ENCODE data around the gene CENPB.
"Not testable (repeated sequence)": the region's sequence is repeated elsewhere in the genome, so short reads cannot be mapped to it uniquely, and the experiment has no call there.

CENPB gene

DNA sequence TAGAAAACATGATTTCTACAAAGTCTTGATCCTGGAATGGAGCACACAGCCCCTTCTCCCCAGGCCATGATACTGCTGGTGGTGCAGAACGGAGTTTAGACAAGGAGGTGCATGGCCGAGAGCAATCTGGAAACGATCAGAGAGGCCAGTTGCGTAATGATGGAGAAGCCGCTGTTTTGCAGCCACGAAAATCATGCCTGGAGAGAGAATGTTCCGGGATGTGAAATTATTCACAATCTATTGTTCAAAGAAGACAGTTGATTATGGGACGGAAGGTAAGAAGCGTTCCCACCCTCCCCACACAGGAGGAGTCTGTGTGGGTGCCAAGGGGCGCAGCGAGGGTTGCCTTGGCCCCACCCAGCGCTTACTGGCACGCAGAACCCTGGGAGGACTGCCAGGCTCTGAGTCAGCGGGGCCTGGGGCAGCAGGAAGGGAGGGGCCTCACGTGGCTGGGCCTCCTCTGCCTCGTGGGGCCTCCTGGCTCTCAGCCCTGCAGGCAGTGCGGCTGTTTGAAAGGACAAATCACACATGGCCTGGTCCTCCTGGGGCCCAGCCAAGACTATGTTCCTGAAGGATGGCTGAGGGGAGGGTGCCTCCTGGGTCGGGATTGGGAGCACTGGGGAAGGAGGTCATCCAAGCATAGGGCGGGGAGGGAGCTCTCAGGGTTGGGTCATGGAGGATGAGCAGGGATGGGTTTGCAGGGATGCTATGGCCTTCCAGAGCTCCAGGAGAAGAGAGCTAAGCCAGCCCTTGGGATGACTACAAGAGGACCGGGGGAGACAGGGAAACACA, 25.1 kb upstream of the CENPB start:
- peak; percentile 97 for DNase-seq

DNA sequence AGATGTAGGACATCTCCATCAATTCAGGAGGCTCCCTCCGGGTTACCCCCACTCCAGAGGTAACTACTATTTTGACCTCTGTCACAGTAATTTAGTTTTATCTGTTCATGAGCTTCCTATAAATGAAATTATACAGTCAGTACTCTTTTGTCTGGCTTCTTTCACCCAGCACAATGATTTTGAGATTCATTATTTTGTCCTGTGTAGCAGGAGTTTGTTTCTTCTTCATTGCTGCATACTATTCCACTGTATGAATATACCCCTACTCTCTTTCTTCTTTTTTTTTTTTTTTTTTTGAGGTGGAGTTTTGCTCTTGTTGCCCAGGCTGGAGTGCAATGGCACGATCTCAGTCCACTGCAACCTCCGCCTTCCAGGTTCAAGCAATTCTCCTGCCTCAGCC, 22.0 kb upstream of the CENPB start:
- no peak for DNase-seq

DNA sequence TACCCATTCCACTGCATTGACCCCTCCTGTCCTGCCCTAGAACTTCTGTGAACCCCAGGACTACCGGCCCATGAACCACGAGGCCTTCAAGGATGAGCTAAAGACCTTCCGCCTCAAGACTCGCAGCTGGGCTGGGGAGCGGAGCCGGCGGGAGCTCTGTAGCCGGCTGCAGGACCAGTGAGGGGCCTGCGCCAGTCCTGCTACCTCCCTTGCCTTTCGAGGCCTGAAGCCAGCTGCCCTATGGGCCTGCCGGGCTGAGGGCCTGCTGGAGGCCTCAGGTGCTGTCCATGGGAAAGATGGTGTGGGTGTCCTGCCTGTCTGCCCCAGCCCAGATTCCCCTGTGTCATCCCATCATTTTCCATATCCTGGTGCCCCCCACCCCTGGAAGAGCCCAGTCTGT, 18.2 kb upstream of the CENPB start:
- no peak for DNase-seq

DNA sequence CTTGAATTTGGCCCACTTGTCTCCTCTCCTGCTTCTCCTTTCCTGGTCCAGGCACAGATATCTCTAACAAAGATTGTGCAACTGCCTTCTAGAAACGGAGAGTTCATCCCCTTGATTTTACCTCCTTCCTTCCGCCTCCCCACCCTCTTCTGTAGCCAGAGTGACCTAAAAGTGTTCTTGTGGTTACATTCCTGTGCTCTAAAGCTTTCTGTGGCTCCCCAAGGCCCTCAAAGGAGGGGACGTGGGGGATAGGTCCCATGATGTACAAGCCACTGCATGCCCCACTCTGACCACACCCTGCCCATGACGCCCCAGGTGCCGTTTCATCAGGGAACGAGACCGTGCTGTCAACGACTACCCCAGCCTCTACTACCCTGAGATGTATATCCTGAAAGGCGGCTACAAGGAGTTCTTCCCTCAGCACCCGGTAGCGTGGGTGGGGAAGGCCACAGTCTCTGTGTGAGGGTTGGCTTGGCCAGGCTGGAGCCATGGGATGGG, 17.8 kb upstream of the CENPB start:
- no peak for DNase-seq

DNA sequence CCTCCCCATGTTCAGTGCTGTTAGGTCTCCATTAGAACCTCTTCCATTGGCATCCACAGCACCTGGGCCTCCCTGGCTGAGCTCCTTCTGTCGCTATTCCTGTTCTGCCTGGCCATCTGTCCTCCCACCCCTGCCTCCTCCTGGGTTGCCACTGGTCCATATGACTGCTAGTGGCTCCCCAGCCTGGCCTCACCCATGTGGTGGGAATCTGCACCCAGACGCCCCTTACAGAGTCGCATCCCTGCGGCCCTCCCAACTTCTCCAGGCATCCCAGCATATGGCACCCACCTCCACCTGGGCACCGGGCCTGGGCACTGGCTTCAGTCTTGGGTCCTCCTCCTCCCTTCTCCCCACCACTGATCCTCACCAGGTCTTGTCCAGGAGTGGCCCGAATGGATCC, 17.3 kb upstream of the CENPB start:
- DNase-seq, result no peak

DNA sequence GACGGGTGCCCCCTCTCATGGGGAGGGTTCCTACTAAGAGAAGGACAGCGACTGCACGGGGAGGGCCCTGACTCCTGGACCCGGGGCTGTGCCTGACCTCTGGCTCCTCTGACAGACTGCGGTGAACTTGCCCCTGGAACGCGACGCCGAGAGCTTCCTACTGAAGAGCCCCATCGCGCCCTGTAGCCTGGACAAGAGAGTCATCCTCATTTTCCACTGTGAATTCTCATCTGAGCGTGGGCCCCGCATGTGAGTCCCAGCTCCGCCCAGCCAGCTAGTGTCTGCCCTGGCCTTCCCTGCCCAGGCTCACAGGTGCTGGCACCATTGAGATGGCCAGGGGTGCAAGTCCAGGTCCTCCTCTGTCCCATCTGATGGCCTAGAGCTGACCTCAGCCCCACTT, 16.7 kb upstream of the CENPB start:
- no peak for DNase-seq

DNA sequence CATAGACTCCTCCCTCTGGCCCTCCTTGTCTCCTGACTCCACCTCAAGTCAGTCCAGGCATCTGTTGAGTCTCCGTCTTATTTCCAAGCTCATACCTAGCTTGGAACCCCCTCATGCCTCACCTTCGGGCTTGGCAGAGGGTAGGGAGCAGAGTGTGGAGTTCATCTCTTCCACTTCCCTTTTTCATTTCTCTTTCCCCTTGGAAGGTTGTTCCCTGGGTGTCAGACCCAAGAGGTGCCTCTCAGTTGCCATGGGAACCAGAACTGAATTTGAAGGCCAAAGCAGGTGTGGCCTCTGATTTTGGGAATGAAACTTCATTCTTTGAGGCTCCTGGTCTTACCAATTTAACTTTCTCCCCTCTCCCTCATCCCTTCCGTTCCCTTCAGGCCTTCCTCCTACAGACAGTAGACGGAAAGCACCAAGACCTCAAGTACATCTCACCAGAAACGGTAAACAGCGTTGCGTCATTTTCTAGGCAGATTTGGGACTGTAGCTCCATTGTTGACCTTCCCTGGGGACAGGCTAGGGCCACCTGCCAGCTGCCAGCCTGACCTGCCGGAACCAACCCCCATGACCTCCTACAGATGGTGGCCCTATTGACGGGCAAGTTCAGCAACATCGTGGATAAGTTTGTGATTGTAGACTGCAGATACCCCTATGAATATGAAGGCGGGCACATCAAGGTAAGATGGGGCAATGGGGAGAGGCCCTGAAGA, 16.1 kb upstream of the CENPB start:
- DNase-seq, result no peak

DNA sequence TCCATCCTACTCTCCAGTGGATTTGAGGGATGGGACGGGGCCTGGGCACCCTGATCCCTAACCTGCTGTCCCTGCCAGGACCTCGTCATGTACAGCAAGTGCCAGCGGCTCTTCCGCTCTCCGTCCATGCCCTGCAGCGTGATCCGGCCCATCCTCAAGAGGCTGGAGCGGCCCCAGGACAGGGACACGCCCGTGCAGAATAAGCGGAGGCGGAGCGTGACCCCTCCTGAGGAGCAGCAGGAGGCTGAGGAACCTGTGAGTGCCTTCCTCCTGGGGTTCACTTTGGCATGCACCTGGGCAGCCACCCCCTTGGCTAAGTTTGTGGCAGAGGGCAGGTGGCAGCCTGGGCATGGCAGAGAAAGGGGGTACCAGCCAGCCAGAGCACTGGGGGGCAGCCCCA, 15.3 kb upstream of the CENPB start:
- DNase-seq, result no peak

DNA sequence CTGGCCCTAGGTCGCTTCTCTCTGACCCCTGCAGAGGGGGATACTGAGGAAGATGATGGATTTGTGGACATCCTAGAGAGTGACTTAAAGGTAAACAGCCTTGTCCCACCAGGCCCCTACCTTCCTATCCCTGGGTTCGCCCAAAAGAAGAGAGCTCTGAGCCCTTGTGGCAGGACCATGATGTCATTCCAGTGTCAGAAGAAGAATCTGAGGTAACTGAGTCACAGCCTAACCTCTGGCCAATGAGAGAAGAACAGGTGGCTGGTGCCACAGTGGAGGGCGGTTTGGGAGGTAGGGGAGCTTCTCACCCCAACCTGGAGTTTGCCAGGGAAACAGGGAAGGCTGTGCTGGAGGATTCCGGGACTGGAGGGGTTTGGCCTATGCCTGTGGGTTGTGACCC, 14.8 kb upstream of the CENPB start:
- no peak for DNase-seq

DNA sequence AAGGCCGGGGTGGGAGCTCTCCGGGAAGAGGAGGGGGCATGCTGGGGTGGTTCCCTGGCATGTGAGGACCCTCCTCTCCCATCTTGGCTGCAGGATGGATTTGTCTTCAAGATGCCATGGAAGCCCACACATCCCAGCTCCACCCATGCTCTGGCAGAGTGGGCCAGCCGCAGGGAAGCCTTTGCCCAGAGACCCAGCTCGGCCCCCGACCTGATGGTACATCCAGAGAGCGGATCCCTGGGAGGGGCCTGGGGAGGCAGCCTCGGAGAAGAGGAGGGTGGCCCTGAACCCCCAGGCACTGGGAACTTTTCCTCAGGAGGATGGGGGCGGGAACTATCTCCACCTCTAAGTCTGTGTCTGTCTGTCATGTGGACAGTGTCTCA, 14.3 kb upstream of the CENPB start:
- no peak for DNase-seq

DNA sequence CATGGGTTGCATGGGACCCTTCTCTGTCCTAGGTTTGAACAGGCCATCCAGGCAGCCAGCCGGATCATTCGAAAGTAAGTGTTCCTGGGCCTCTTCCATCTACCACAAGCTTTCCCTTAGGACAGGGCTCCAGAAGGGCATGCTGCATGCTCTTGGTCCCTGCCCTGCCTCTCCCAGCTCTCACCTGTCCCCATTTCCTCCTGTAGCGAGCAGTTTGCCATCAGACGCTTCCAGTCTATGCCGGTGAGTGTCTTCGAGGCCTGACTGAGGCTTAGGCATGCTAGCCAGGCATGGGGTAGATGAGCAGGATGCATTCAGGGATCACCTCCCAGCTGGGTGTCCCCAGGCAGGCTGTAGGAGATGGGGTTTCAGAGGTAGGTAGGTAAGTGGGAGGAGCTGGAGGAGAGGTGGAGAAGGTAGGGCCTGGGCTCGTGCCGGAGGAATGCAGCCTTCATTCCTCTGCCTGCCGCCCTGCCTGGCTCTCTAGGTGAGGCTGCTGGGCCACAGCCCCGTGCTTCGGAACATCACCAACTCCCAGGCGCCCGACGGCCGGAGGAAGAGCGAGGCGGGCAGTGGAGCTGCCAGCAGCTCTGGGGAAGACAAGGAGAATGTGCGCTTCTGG, 13.8 kb upstream of the CENPB start:
- no peak for DNase-seq

DNA sequence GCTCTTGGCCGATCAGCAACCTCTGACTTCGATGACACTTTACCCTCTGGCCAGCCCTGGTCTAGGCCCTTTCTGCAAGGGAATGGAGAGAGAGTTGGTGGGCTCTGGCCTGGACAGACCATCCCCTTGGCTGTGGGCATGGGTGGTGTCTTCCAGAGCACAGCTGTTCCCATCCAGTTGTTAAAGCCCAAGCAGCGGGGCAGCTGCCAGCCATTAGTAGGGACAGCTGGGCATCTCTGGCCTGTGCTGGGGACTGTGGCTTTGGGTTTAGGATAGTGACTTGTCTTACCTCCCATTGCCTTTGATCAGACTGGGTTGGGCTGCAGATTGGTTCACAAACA, 12.3 kb upstream of the CENPB start:
- no peak for DNase-seq

DNA sequence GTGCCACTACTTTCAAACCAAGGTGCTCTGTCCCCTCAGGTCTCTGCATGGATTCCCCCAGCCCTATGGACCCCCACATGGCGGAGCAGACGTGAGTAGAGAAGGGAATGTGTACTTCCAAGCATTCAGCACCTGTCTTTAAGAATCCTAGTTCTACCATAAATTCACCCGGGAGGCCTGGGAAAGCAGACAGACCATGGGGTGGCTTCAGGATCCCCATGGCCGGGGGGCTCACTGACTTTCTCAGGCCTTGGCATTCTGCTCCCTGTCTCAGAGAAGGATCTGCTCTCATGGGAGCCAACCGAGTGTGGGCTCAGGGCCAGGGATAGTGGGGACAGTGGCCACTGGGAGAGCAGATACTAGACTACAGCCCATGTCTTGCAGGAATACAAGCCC, 11.8 kb upstream of the CENPB start:
- DNase-seq, result no peak

DNA sequence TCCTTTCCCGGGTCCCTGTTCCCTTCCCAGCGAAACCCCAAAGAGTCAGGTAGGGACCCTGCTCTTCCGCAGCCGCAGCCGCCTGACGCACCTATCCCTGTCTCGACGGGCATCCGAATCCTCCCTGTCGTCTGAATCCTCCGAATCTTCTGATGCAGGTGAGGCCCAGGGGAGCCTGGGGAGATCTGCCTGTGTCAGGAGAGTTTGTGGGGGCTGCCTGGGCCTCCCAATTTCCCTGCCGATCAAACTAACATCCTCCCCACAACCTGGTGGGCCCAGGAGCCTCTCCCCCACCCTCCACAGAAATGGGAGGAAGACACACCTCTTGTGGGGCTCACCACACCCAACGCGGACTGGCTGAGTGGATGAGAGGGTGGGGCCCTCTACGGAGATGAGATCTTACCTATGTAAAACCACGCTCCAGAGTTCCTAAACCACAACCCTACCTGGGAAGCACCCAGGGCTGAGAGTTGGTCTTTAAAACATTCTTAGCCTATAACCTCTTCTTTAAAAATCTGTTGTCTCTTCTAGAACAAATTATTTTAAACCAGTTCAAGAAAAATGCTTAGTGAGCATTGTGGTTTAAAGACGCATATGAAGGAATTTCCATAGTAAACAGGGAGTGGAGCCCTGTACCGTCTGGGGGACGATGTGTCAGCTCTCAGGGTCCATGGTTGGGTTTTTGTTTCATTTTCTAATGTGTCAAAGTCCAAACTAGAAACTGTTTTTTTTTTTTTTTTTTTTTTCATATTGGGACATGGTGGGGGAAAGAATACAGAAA, 11.2 kb upstream of the CENPB start:
- peak; percentile 71 for DNase-seq

DNA sequence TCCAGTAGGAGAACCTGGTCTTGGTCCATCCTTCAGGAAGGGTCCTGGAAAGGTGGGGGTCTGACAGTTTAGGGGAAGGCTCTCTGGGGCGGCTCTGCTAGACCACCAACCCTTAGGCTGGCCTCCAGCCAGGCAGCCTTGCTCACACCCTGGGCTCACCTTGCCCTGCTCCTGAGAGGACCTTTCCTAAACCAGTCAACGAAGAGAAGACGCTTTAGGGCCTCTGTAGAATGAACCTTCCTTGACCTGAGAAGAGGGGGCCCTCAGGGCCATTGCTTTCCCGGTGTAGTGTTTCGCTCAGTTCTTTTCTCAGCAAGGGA, 10.6 kb upstream of the CENPB start:
- no peak for DNase-seq

DNA sequence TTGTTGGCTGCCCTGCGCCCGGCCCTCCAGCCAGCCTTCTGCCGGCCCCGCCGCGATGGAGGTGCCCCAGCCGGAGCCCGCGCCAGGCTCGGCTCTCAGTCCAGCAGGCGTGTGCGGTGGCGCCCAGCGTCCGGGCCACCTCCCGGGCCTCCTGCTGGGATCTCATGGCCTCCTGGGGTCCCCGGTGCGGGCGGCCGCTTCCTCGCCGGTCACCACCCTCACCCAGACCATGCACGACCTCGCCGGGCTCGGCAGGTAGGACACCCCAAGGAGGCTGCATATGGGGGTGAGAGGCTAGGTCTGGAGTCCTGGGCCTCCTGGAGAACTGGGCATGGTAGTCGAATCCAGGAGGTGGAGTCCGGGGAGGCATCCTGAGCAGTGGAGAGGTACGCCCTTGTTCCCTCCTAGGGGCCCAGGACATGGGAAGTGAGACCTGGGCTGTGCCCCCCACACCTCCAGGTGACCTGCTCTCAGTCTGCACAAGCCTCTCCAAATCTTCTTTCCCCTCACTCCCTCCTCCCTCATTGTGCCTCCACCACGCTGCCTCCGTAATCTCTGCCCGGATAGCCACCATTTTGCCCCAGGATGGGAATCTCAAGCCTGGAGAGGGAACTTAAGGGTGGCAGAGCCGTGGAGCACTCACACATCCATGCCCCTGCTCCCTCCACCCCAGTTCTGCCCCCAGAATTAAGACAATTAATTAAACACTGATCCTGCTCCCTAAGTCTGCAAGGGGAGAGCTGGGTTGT, 10.1 kb upstream of the CENPB start:
- no peak for DNase-seq

DNA sequence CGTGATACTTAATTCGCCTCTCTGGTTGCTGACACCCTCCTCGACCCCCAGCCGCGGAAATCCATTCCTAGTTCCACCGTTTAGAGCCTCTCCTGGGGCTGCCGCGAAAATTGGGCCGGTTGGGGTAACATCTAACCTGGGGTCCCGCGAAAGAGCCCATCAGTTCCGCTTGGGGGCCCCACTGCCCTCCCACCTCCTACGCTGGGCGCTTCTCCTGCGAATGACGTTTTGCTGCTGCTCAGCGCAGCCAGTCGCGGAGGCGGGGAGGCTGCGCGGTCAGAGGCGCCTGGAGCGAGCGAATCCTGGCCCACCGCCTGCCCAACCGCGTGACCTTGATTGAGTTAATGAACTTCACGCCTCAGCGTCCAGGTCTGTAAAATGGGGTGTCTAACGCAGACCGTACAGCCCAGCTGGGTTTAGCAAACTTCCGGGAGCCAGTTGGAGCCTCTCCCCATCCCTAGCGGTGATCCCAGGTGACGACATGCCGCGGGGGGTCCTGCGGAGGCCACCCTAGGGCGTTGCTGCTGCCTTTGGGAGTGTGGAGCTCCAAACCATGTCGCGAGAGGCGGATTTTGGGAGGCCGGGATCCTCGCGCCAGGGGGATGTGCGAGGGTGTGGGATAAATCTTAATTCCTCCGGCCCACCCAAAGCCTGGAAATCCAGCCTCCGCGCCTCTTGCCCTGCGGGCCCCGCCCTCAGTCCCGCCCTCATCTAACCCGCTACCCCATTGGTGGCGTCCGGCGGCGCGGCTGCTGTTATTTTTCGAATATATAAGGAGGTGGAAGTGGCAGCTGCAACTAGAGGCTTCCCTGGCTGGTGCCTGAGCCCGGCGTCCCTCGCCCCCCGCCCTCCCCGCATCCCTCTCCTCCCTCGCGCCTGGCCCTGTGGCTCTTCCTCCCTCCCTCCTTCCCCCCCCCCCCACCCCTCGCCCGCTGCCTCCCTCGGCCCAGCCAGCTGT, 9.2 kb upstream of the CENPB start, which contains the start of gene CDC25B:
TSS of gene CDC25B (plus strand) at position 800 of the 958 bp plus-strand sequence. CDS start 222 bp downstream, outside the sequence.
- DNase-seq, result peak; percentile 95

DNA sequence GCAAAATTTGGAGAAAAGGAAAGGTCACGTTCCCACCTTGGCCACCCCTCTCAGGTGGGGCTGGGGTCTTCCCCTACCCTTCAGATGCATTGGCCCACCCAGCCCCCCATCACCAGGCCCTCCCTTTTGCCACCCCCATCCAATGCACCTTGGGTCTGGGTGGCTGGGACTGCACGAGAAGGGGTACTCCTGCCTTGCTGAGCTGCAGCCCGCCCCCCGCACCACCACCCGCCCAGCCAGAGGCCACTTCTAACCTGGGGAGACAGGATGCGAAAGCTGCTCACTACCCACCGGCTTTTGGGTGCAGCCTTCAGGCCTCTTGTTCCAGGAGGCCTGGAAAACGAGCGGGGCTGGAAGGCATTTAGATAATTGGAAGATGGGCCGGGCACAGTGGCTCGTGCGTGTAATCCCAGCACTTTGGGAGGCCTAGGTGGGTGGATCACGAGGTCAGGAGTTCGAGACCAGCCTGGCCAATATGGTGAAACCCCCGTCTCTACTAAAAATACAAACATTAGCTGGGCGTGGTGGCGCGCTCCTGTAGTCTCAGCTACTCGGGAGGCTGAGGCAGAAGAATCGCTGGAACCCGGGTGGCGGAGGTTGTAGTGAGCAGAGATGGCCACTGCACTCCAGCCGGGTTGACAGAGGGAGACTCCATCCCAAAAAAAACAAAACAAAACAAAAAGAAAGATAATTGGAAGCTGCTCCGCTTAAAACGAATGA, 8.3 kb upstream of the CENPB start:
- DNase-seq, result no peak

DNA sequence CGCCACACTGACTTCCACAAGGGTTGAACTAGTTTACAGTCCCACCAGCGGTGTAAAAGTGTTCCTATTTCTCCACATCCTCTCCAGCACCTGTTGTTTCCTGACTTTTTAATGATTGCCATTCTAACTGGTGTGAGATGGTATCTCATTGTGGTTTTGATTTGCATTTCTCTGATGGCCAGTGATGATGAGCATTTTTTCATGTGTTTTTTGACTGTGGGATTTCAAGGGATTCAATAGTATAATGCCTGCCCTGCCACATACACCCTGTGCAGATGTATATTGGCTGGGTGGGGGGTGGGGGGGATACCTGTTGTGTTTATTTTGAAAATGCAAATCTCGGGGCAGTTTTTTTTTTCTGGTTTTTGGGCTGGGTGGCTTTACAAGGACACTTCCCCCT, 7.6 kb upstream of the CENPB start:
- DNase-seq, result not testable (repeated sequence)

DNA sequence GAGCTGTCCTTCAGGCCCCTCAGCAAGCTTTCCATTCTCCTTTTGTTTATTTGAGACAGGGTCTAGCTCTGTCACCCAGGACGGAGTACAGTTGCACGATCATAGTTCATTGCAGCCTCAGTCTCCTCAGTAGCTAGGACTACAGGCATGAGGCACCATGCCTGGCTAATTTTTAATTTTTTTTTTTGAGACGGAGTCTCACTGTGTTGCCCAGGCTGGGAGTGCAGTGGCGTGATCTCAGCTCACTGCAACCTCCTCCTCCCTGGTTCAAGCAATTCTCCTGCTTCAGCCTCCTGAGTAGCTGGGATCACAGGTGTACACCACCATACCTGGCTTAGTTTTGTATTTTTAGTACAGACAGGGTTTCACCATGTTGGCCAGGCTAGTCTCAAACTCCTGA, 2.7 kb upstream of the CENPB start:
- DNase-seq, result not testable (repeated sequence)

DNA sequence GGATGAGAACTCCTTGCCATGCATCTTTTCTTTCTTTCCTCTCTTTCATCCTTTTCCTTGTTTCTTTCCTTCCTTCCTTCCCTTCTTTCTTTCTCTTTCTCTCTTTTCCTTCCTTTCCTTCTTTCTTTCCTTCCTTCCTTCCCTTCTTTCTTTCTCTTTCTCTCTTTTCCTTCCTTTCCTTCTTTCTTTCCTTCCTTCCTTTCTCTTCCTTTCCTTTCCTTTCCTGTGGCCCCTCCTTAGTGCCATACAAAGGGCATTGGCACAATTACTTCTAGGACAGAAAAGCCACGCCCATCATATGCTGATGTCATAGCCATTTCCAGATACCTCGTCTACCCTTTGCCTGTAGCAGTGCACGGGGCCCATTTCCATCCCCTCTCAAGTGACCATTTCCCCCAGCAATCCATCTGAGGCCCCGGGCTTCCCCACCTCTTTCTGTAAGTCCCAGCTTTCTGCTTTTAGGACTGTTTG, 2.2 kb upstream of the CENPB start:
- DNase-seq, result no peak
